ENCODE measurements around the gene SAP30BP.
"Not testable (repeated sequence)": the region's sequence is repeated elsewhere in the genome, so short reads cannot be mapped to it uniquely, and the experiment has no call there.

Gene SAP30BP

GRCh38 chr17:75634376-75634740 is 32.8 kb upstream of the SAP30BP start:
- no peak for DNase-seq

- no peak for DNase-seq
These were observed 32.2 kb upstream of the SAP30BP start for GRCh38 chr17:75634754-75635609.

- DNase-seq, result no peak
These were observed 31.4 kb upstream of the SAP30BP start for GRCh38 chr17:75635610-75636202.

- DNase-seq, result no peak
These were observed 30.6 kb upstream of the SAP30BP start for GRCh38 chr17:75636381-75637142.

GRCh38 chr17:75637143-75637538 is 30.0 kb upstream of the SAP30BP start:
- no peak for DNase-seq

- DNase-seq, result no peak
These were observed 29.6 kb upstream of the SAP30BP start for GRCh38 chr17:75637551-75637950.

GRCh38 chr17:75638039-75638438 is 29.1 kb upstream of the SAP30BP start:
- DNase-seq, result not testable (repeated sequence)

- DNase-seq, result no peak
These were observed 28.2 kb upstream of the SAP30BP start for GRCh38 chr17:75638893-75639292.

GRCh38 chr17:75639327-75639726 is 27.8 kb upstream of the SAP30BP start:
- no peak for DNase-seq

- DNase-seq, result no peak
These were observed 27.2 kb upstream of the SAP30BP start for GRCh38 chr17:75639771-75640555.

GRCh38 chr17:75640556-75641119 is 26.5 kb upstream of the SAP30BP start:
- no peak for DNase-seq

GRCh38 chr17:75641343-75641742 is 25.8 kb upstream of the SAP30BP start:
- no peak for DNase-seq

- DNase-seq, result no peak
These were observed 24.9 kb upstream of the SAP30BP start for GRCh38 chr17:75642182-75642783.

- no peak for DNase-seq
These were observed 24.1 kb upstream of the SAP30BP start for GRCh38 chr17:75642784-75643642.

GRCh38 chr17:75643643-75644017 is 23.5 kb upstream of the SAP30BP start:
- no peak for DNase-seq

- no peak for DNase-seq
These were observed 21.6 kb upstream of the SAP30BP start for GRCh38 chr17:75645501-75645888.

- peak in 1 of 5 donors; percentile 18 for DNase-seq
These were observed 21.1 kb upstream of the SAP30BP start for GRCh38 chr17:75645889-75646637.

GRCh38 chr17:75646638-75646992 is 20.5 kb upstream of the SAP30BP start:
- no peak for DNase-seq

GRCh38 chr17:75647061-75647460 is 20.1 kb upstream of the SAP30BP start:
- DNase-seq, result no peak

GRCh38 chr17:75647921-75648320 is 19.2 kb upstream of the SAP30BP start:
- DNase-seq, result no peak

Data from T-helper 1 cell (primary cell).